Motor neuron (in vitro differentiated cells): Measurements from ENCODE around the gene CLK1. TPM values are rescaled to one million over a fixed set of nuclear protein-coding genes. Genes with fewer than 3 reads are reported as not detected.
A peak's percentile ranks its signal among the peaks of the same experiment; 100 is the strongest.
"Not testable (repeated sequence)": the region's sequence is repeated elsewhere in the genome, so short reads cannot be mapped to it uniquely, and the experiment has no call there.

Experiments used
- ATAC-seq, 8 experiments: fragments of 200-7000 bp; cut with Tn5 transposase; replicated peaks in 6 of 8; 2 replicates each; pipeline ENCODE4 v1.8.0; 2021; ENCODE audit warnings: mild to moderate bottlenecking in 8 of 8, moderate library complexity in 8 of 8
- H3K27ac ChIP-seq, 2 donors: fragments of 250-450 bp; sonication (Bioruptor Pico); 2 replicates each; pipeline ENCODE4 v1.9.0; 2021; ENCODE audit warnings: antibody characterized with exemption in 2 of 2, mild to moderate bottlenecking in 2 of 2, moderate library complexity in 1 of 2
- H3K4me1 ChIP-seq, 2 donors: fragments of 250-450 bp; sonication (Bioruptor Pico); replicated peaks in 1 of 2; 2 replicates each; pipeline ENCODE4 v1.6.1; 2021; ENCODE audit warnings: antibody characterized with exemption in 2 of 2, mild to moderate bottlenecking in 2 of 2, moderate library complexity in 1 of 2
- H3K4me3 ChIP-seq, 5 donors: fragments of 250-450 bp; sonication (Bioruptor Pico); 2 replicates each; pipeline ENCODE4 v1.9.0; 2021; ENCODE audit warnings: antibody characterized with exemption in 5 of 5, mild to moderate bottlenecking in 5 of 5, moderate library complexity in 4 of 5
- WGBS, 10 experiments: fragments of 450-650 bp; shearing (Covaris generic); methylation state at CpG; one replicate each; pipeline ENCODE4 v1.0.0; 2022; 5-methylcytosine and 5-hydroxymethylcytosine counted together
- in situ Hi-C, 9 experiments: fragments of 400-800 bp; cut with MboI; loops; one replicate each; pipeline ENCODE4 v1.15.0; 2021; ENCODE audit warnings: low sequenced_read_pairs in 9 of 9, low pct_unique_long_range_greater_than_20kb in 2 of 9; ENCODE audit not compliant: unreplicated experiment in 9 of 9
- total RNA-seq, 8 experiments: library from RNA; unstranded; fragments of 300-600 nt; gene quantifications; 2 replicates each; pipeline versions ENCODE4 v1.2.3 to v1.2.4, GENCODE V29; 2022

The CLK1 gene
- total RNA-seq, 8 experiments from 2014 or later = 73.8 to 140 (median 109) TPM

- H3K27ac ChIP-seq = no peak overlapping the region
- H3K4me3 ChIP-seq = no peak overlapping the region
- ATAC-seq = no peak
- WGBS, 10 experiments = 57 to 100% (median 83%) methylated on average over 2 to 9 of the region's 10 CpGs; no CpG with 5 or more reads in 1 of the 10 experiments
- in situ Hi-C loops = no loop called here
- no peaks in the 10 kb centered on the region for H3K4me1 ChIP-seq
Measured at GRCh38 chr2:200845669-200846325, 18.7 kb downstream of the CLK1 start.

DNA sequence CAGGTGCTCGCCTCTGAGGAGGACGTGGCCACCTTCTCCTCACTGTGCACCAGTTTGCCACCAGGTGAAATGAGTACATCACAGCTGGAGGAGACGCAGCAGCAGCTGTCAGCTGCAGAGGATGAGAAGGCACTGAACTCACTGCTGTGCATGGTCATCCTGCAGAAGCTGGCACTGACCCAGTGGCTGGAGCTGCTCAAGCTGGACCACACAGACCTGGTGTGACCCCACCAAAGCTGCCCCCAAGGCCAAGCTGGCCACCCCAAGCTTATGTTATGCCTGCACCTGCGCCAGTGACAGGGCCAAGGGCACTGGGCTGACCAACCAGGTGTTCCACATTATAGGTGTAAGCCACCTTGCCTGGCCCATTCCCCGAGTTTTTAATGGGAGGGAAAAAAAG is 19.3 kb downstream of the CLK1 start:
- no peak overlapping the region for H3K27ac ChIP-seq
- no peak overlapping the region for H3K4me3 ChIP-seq
- H3K4me1 ChIP-seq = no peaks in the 10 kb centered on the region
- in situ Hi-C loops = no loop called here
- ATAC-seq = no peak
- 57 to 70% (median 68%) methylated on average over 2 to 3 of the region's 5 CpGs; no CpG with 5 or more reads in 7 of the 10 experiments for WGBS, 10 experiments

GRCh38 chr2:200843993-200844948 is 20.2 kb downstream of the CLK1 start:
- in situ Hi-C loops = no loop called here
- H3K4me3 ChIP-seq = no peak overlapping the region
- WGBS, 10 experiments = 68 to 100% (median 86%) methylated on average over 1 to 10 of the region's 24 CpGs; no CpG with 5 or more reads in 2 of the 10 experiments
- H3K4me1 ChIP-seq = no peaks in the 10 kb centered on the region
- H3K27ac ChIP-seq = no peak overlapping the region
- ATAC-seq = no peak

DNA sequence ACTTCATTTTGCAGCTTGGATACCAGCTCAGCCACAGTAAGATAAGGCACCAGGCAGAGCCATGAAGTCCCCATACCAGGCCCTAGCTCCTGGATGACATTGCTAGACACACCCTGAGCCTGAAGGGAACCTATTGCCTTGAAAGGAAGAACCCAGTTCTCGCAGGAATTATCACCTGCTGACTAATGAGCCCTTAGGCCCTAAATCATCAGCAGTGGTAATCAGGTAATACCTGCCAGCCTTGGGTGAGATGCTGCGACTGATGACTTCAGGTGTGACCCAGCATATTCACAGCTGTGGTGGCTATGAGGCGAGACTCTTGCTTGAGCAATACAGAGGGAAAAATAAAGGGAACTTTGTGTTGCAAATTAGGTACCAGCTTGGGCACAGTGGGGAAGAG is 24.9 kb downstream of the CLK1 start:
- no peak for ATAC-seq
- in situ Hi-C loops = no loop called here
- no peak overlapping the region for H3K27ac ChIP-seq
- H3K4me1 ChIP-seq = no peaks in the 10 kb centered on the region
- 80 to 100% (median 82%) methylated on average over 1 to 3 of the region's 3 CpGs; no CpG with 5 or more reads in 4 of the 10 experiments for WGBS, 10 experiments
- H3K4me3 ChIP-seq = no peak overlapping the region

GRCh38 chr2:200834701-200835100 is 29.8 kb downstream of the CLK1 start:
- in situ Hi-C loops = no loop called here
- WGBS, 10 experiments = 20 to 94% (median 82%) methylated on average over 1 to 3 of the region's 4 CpGs
- H3K4me3 ChIP-seq = no peak overlapping the region
- H3K4me1 ChIP-seq = no peaks in the 10 kb centered on the region
- ATAC-seq = no peak
- no peak overlapping the region for H3K27ac ChIP-seq

GRCh38 chr2:200829258-200829655 is 35.2 kb downstream of the CLK1 start:
- H3K4me1 ChIP-seq = no peaks in the 10 kb centered on the region

DNA sequence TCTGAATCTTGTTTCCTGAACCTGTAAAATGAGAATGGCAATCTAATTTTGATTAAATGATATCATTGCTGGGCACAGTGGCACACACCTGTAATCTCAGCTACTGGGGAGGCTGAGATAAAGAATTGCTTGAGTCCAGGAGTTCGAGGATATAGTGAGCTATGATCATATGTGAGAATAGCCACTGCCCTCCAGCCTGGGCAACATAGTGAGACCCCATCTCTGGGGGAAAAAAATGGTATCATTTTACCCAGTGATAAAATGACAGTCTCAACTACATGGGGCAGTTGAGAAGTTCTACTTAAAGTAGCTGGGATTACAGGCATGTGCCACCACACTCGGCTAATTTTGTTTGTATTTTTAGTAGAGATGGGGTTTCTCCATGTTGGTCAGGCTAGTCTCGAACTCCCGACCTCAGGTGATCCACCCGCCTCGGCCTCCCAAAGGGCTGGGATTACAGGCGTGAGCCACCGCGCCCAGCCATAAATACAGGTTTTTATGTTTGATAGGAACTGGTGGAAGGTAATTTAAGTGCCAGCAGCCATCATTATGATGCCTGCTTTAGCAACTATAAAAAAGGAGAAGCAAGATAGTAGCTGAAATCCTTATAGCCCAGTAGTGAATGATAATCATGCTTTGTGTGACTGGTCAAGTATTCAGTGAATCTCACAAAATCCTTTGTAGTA is 35.7 kb downstream of the CLK1 start:
- in situ Hi-C loops = no loop called here
- 60 to 100% (median 89%) methylated on average over 1 to 6 of the region's 9 CpGs; no CpG with 5 or more reads in 4 of the 10 experiments for WGBS, 10 experiments
- H3K4me3 ChIP-seq = no peak overlapping the region
- ATAC-seq = no peak
- no peaks in the 10 kb centered on the region for H3K4me1 ChIP-seq
- H3K27ac ChIP-seq = no peak overlapping the region

More at GRCh38 chr2:200829258-200829655, 35.2 kb downstream of the CLK1 start:
- H3K27ac ChIP-seq = no peak overlapping the region
- WGBS, 10 experiments = 86 to 100% (median 92%) methylated on average over 1 to 2 of the region's 2 CpGs; no CpG with 5 or more reads in 5 of the 10 experiments
- peak in 2 of 8 experiments; percentile 14 to 22 for ATAC-seq
- in situ Hi-C loops = no loop called here
- no peak overlapping the region for H3K4me3 ChIP-seq

DNA sequence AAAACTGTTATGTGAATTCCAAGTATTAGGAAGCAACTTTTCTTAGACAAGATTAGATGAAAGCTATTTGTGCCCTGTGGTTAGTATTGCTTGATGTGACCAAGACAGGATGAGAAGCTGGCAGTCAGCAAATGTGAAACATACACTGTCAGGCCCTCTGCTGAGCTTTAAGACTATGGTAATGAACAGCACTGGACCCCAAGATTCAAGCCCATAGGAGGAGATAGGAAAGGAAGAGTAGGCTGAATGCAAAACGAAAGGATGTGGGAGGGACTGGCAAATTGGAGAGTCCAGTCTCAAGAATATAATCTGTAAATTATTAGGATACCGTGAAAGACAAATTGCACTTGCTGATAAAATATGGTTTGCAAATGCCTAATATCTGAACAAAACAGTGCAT is 36.4 kb downstream of the CLK1 start:
- ATAC-seq = peak in 1 of 8 experiments; percentile 7
- in situ Hi-C loops = no loop called here
- H3K4me3 ChIP-seq = no peak overlapping the region

GRCh38 chr2:200821686-200822245 is 42.7 kb downstream of the CLK1 start:
- WGBS, 10 experiments = 67 to 100% (median 90%) methylated on average over 1 to 5 of the region's 6 CpGs; no CpG with 5 or more reads in 4 of the 10 experiments
- no peak overlapping the region for H3K27ac ChIP-seq
- no peak overlapping the region for H3K4me3 ChIP-seq
- no peaks in the 10 kb centered on the region for H3K4me1 ChIP-seq
- in situ Hi-C loops = no loop called here
- no peak for ATAC-seq

More for the DNA sequence above, 36.4 kb downstream of the CLK1 start:
- WGBS, 10 experiments = 13 to 93% (median 71%) methylated on average over 1 to 2 of the region's 2 CpGs; no CpG with 5 or more reads in 1 of the 10 experiments
- H3K4me1 ChIP-seq = no peaks in the 10 kb centered on the region
- no peak overlapping the region for H3K27ac ChIP-seq

DNA sequence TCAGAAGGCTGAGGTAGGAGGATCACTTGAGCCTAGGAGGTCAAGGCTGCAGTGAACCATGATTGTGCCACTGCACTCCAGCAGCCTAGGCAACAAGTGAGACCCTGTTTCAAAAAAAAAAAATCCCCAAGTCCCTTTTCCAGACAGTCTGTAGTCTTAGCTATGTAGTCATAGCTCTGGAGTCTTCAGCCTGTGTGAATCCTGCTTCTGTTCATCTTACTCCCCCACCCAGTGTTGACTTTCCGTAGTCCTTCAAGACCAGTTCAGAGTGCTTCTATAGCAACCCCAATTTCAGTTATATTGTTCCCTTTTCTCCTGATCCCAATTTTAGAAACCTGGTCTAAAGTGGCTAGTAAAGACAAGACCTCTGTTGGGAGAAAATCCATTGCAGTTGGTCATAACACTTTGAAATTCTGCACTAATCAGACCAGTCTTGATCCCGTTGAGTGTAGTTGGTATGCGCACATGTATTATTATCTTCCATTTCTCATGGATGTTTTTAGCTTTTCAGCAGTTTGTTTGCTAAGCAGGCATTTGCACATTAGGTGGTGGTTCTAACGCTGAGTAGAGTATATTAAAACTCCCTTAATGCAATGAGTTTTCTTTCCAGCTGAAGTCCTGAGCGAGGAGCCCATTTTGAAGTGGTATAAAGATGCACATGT is 43.8 kb downstream of the CLK1 start:
- in situ Hi-C loops = no loop called here
- WGBS, 10 experiments = 50 to 100% (median 95%) methylated on average over 1 to 4 of the region's 5 CpGs; no CpG with 5 or more reads in 1 of the 10 experiments
- peak in 3 of 8 experiments; percentile 34 to 85 (median 62) for ATAC-seq
- H3K27ac ChIP-seq = no peak overlapping the region
- no peak overlapping the region for H3K4me3 ChIP-seq
- no peaks in the 10 kb centered on the region for H3K4me1 ChIP-seq

- H3K4me3 ChIP-seq, H3K27ac ChIP-seq, in situ Hi-C loops, H3K4me1 ChIP-seq: not testable (repeated sequence)
- WGBS, 10 experiments = 20 to 100% (median 90%) methylated on average over 1 to 2 of the region's 3 CpGs; no CpG with 5 or more reads in 3 of the 10 experiments
- peak in 1 of 8 experiments; percentile 9 for ATAC-seq
Measured at GRCh38 chr2:200818732-200819131, 45.7 kb downstream of the CLK1 start.

DNA sequence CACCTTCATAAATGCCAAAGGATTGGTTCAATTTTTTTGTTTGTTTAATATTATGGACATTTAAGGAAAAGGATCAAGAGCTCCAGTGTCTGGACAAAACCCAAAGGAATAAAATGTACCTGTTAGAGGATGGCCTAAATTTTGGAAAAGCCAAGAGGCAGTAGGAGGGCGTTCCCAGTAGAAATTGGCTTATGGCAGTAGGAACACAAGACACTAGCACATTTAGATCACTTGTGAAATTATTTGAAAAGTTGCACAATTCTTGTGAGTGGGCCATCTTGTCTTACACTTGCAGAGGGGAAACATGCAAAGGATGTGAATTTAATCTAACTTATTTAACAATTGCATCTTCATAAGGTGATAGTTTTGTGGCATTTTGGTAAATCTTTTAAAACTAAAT is 49.5 kb downstream of the CLK1 start:
- H3K27ac ChIP-seq = no peak overlapping the region
- in situ Hi-C loops = no loop called here
- no peak overlapping the region for H3K4me3 ChIP-seq
- 50 to 100% (median 87%) methylated on average over 1 of the region's 1 CpG; no CpG with 5 or more reads in 2 of the 10 experiments for WGBS, 10 experiments
- H3K4me1 ChIP-seq = peaks cover 5 to 12% of the 10 kb centered on the region in 2 donors
- ATAC-seq = no peak
